ENCODE results near the gene BTN3A1.

GRCh38 chr6:26366504-26366903 lies 35.6 kb upstream of the BTN3A1 start:
- TF ChIP-seq CTCF (IDR thresholded peaks at IDR 0.05; ENCODE audit: poor library complexity) (no peak), EZH2 (IDR thresholded peaks at IDR 0.05; ENCODE audit: borderline replicate concordance) (no peak), EZH2phosphoT487 (IDR thresholded peaks at IDR 0.05; ENCODE audit: low read depth, severe bottlenecking, unreplicated experiment) (no peak)
